Globus pallidus (tissue), 1 donor: ENCODE results near the gene ACTR2.
"Not testable (repeated sequence)": the region's sequence is repeated elsewhere in the genome, so short reads cannot be mapped to it uniquely, and the experiment has no call there.

Source experiments
- DNase-seq: peaks from one replicate; pipeline ENCODE4 v3.0.0-alpha.2; 2015; ENCODE audit warnings: low spot score

ACTR2 gene

DNA sequence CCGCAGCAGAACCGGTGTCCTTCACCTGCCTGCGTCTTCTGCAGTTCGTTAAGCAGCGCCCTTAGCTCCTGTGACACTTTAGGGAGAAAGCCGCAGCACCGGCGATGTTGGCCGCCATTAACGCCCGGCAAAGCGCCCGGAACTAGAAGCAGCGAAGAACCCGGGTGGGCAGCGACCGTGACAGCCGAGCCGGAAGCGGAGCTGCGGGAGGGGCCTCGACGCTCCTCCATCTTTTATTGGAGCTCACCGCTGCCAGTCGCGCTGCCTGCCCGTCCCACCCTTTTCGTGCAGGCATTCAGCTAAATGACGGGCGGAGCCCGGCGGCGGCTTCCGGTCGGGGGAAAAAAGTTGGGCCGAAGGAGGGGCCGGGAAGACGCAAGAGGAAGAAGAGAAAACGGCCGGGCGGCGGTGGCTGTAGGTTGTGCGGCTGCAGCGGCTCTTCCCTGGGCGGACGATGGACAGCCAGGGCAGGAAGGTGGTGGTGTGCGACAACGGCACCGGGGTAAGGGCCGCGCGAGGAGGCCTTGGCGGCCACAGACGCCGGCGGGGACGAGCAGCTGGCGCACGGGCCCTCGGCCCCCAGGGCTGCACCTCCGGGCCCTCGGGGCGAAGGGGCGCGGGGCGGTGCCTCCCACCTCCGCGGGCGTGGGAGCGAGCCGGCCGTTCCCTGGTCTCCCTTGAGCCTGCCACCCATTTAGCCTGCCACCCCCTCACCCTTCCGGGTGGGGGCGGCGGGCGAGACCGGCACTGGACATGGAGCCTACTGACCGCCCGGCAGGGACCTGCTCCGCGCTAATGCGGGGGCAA is at the start of gene ACTR2:
TSS of gene ACTR2 (plus strand) at position 376 of the 807 bp plus-strand sequence. CDS start at position 455, 79 bp downstream.
- peak; percentile 97 for DNase-seq

DNA sequence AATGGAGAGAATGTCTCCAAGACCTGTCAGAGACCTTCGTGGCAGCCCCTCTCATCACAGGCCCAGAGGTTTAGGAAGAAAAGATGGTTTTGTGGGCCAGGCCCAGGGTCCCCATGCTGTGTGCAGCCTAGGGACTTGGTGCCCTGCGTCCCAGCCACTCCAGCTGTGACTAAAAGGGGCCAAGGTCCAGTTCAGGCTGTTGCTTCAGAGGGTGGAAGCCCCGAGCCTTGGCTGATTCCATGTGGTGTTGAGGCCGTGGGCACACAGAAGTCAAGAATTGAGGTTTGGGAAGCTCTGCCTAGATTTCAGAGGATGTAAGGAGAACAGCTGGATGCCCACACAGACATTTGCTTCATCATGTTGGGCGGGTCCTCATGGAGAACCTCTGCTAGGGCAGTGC is 45.1 kb upstream of the ACTR2 start:
- no peak for DNase-seq

DNA sequence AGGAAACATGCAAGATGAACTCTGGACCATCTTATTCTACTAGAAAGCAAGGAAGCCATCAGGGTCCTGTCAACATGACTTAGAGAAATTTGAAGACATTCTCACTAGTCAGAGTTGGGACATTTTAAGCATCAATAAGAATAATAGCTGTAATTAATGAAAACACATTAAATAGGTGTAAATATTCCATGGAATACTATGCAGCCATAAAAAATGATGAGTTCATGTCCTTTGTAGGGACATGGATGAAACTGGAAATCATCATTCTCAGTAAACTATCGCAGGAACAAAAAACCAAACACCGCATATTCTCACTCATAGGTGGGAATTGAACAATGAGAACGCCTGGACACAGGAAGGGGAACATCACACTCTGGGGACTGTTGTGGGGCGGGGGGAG is 44.2 kb upstream of the ACTR2 start:
- not testable (repeated sequence) for DNase-seq

DNA sequence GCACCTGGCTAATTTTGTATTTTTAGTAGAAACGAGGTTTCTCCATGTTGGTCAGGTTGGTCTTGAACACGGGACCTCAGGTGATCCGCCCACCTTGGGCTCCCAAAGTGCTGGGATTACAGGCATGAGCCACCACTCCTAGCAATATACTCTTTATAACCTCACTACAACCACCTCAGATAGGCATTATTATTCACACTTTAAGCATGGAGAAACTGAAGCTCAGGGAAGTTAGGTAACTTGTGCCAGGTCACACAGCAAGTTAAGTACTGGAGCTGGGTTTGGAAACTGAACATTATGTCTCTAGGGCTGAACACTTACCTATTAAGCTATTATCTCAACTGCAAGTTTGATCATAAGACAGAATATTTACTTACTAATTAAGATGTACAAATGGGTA is 42.6 kb upstream of the ACTR2 start:
- DNase-seq = no peak

- DNase-seq = no peak
Observed at GRCh38 chr2:65186093-65186868, 41.4 kb upstream of the ACTR2 start.

- peak; percentile 78 for DNase-seq
Observed at GRCh38 chr2:65186872-65187851, 40.5 kb upstream of the ACTR2 start.

- no peak for DNase-seq
Observed at GRCh38 chr2:65193446-65193845, 34.2 kb upstream of the ACTR2 start.

DNA sequence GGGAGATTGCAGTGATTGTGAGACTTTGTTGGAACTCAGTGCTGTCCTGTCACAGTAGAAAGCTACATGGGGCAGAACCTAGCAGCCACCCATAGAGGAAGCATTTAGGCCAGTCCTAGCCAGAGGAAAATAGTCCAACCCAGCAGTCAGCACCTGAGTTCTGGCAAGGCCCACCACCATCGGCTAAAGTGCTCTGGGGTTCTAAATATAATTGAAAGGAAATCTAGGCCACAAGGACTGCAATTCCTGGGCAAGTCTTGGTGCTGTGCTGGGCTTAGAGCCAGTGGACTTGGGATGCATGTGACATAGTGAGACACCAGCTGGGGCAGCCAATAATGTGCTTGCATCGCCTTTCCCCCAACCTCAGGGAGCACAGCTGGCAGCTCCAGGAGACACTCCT is 28.9 kb upstream of the ACTR2 start:
- DNase-seq = peak; percentile 51

DNA sequence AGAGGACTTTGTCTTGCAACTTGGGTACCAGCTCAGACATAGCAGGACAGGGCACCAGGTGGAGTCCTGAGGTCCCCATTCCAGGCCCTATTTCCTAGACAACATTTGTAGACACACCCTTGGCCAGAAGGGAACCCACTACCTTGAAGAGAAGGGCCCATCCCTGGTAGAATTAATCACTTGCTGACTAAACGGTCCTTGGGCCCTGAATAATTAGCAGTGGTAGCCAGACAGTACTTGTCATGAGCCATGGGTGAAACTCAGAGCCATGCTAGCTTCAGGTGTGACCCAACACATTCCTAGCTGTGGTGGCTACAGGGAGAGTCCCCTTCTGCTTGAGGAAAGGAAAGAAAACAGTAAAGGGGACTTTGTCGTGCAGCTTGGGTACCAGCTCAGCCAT is 28.5 kb upstream of the ACTR2 start:
- no peak for DNase-seq

DNA sequence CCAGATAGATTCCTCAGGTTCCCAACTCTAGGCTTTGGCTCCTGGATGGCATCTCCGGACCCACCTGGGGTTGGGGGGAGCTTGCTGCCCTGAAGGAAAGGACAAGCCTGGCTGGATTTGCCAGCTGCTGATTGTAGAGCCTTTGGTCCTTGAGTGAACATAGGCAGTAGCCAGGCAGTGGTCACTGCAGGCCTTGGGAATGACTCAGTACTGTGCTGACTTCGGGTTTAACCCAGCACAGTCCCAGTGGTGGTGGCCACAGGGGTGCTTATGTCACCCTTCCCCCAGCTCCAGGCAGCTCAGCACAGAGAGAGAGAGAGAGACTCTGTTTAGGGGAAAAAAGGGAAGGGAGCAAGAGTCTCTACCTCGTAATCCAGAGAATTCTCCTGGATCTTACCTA is 27.7 kb upstream of the ACTR2 start:
- DNase-seq = no peak

GRCh38 chr2:65204461-65205210 is 23.0 kb upstream of the ACTR2 start:
- DNase-seq = peak; percentile 10

DNA sequence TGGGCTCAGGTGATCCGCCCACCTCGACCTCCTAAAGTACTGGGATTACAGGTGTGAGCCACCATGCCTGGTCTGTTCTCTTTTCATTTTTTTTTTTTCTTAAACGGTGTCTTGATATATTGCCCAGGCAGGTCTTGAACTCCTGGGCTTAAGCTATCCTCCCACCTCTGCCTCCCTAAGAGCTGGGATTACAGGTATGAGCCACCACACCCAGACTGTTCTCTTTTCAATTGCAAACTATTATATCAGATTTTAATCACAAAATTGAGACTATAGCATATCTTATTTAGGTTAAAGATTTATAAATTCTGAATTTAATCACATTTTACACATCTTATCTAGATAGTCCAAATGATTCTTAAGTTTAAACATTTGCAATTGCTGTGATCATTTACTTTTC is 15.5 kb upstream of the ACTR2 start:
- DNase-seq = no peak

- DNase-seq = no peak
Observed at GRCh38 chr2:65212619-65213018, 15.0 kb upstream of the ACTR2 start.

DNA sequence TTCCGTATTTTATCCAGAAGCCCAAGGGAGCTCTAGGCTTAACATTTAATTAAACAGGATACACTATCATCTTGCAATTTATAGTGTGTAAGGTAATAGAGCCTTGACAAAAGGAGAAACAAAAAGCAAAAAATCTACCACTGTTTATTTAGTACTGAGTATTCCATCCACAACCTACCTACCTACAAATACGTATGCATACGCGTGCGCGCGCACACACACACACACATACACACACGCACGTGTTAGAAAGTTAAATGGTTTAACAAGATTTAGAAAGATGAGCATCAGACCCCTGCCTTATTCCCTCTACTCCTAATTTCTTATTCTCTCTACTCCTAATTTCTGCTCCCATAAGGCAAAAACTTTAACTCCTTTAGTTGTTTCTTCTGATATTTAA is 14.6 kb upstream of the ACTR2 start:
- DNase-seq = no peak

- no peak for DNase-seq
Observed at GRCh38 chr2:65214361-65214760, 13.3 kb upstream of the ACTR2 start.

DNA sequence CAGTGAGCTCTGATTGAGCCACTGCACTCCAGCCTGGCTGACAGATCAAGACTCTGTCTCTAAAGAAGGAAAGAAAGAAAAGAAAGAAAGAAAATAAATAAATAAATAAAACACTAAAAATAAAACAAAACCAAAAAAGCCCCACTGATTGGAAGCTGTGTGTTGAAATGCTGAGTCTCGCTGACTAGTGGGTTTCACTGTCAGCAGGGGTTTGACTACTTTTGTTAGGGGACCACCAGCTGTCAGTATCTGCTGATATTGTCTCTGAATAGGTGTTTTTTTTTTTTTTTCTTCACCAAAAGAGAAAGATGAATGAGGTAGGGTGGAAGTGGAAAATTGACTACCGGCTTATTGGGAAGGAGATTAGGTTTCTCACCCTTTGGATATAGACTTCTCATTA is 12.8 kb upstream of the ACTR2 start:
- DNase-seq = no peak

DNA sequence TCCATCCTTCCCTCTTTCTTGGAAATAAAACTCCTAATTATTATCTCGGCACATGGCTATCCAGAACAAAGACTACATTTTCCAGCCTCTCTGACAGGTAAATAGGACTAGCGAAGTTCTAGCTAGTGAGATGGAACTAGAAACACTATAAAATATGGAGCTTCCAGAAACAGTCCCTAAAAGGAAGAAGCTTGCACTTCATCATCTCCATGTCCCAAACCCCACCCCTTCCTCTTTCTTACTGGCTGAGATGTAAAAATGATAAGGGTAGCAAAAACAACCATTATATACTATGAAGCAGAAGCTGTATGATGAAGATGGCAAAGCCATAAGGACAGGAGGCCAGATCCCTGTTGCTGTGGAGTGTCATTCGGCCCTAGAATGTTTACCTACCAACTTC is 11.7 kb upstream of the ACTR2 start:
- no peak for DNase-seq

- DNase-seq = no peak
Observed at GRCh38 chr2:65220432-65221131, 7.0 kb upstream of the ACTR2 start.

- DNase-seq = not testable (repeated sequence)
Observed at GRCh38 chr2:65221275-65221674, 6.4 kb upstream of the ACTR2 start.

GRCh38 chr2:65227020-65227455 is 593 bp upstream of the ACTR2 start:
- DNase-seq = no peak

GRCh38 chr2:65228263-65228750 is 676 bp downstream of the ACTR2 start:
- peak; percentile 41 for DNase-seq
